ENCODE data around the gene RASAL2. TPM values are rescaled to one million over a fixed set of nuclear protein-coding genes. Genes with fewer than 3 reads are reported as not detected.

RASAL2 gene
- total and polyA plus RNA-seq, 2 donors (not counting 1 experiment from before 2014, with no cell fraction given): 11.9 to 21.8 TPM

DNA sequence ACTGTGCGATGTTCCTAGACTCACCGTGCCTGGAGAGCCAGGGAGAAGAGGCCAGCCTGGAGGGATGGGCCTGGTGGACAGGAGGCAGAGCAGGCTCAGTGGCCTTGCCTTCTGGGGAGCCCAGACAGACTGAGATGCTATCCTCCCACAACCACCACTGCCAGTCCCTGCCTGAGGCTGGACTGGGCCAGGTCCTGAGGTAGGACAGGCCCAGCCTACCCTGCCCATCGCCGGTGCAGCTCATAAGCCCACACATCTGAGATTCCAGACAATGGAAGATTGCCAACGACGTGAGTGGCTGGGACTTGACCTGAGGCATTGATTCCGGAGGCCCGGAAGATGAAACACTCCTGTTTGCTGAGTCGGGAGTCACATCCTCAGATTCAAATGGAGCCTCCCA, 397.1 kb downstream of the RASAL2 start:
- Histone ChIP-seq H3K4me3 (replicated peaks in 1 of 4; ENCODE audit: control extremely low read depth in 1 of 4, insufficient read depth in 1 of 4, low read depth in 3 of 4, low read length in 4 of 4) (no peak overlapping the region), H3K36me3 (ENCODE audit: control insufficient read depth, insufficient read depth, low read length) (no peaks in the 10 kb centered on the region), H2AFZ (ENCODE audit: low read length) (no peak overlapping the region), H3K27ac (ENCODE audit: insufficient read depth, low read length) (no peak overlapping the region), H3K9me3 (ENCODE audit: control insufficient read depth, insufficient read depth, low read depth, low read length) (no peaks in the 10 kb centered on the region), H4K20me1 (ENCODE audit: control insufficient read depth, extremely low read depth, insufficient read depth, low read length) (no peaks in the 10 kb centered on the region), H3K4me2 (ENCODE audit: extremely low read depth, insufficient read depth, low read length) (no peak overlapping the region), H3K9ac (ENCODE audit: insufficient read depth, low read length) (no peak overlapping the region), H3K79me2 (ENCODE audit: control insufficient read depth, insufficient read depth, low read length) (no peaks in the 10 kb centered on the region), H3K27me3 (ENCODE audit: control insufficient read depth, insufficient read depth, low read length) (no peaks in the 10 kb centered on the region), H3K4me1 (ENCODE audit: control insufficient read depth, extremely low read depth, insufficient read depth, low read length) (peaks cover 4% of the 10 kb centered on the region)
- no peak for TF ChIP-seq EZH2 (IDR thresholded peaks at IDR 0.05; ENCODE audit: low read length, missing control alignments)
- TF ChIP-seq, protein P1, sequence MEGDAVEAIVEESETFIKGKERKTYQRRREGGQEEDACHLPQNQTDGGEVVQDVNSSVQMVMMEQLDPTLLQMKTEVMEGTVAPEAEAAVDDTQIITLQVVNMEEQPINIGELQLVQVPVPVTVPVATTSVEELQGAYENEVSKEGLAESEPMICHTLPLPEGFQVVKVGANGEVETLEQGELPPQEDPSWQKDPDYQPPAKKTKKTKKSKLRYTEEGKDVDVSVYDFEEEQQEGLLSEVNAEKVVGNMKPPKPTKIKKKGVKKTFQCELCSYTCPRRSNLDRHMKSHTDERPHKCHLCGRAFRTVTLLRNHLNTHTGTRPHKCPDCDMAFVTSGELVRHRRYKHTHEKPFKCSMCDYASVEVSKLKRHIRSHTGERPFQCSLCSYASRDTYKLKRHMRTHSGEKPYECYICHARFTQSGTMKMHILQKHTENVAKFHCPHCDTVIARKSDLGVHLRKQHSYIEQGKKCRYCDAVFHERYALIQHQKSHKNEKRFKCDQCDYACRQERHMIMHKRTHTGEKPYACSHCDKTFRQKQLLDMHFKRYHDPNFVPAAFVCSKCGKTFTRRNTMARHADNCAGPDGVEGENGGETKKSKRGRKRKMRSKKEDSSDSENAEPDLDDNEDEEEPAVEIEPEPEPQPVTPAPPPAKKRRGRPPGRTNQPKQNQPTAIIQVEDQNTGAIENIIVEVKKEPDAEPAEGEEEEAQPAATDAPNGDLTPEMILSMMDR (conservative IDR thresholded peaks at IDR 0.05 in 1 of 2, IDR thresholded peaks at IDR 0.05 in 1 of 2; ENCODE audit: low read depth in 1 of 2, low read length in 2 of 2): no peak
- no peak for DNase-seq (ENCODE audit: low read depth in 2 of 2)

DNA sequence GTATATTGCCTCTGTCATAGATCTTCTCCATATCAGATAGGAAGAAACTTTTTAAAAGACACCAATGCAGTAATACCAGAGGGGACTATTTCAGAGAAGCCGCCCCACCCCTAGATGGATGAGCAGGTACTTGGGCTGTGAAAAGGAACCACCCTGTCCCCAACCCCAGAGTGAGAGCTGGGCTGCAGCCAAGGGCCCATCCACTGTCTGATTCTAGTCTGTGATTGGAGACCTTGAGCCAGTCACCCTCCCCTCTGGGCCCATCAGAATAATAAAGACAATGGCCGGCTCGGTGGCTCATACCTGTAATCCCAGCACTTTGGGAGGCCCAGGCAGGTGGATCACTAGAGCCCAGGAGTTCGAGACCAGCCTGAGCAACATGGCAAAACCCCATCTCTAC, 397.8 kb downstream of the RASAL2 start:
- H4K20me1 ChIP-seq (ENCODE audit: control insufficient read depth, extremely low read depth, insufficient read depth, low read length): no peaks in the 10 kb centered on the region
- no peaks in the 10 kb centered on the region for H3K4me1 ChIP-seq (ENCODE audit: control insufficient read depth, extremely low read depth, insufficient read depth, low read length)
- H3K27me3 ChIP-seq (ENCODE audit: control insufficient read depth, insufficient read depth, low read length): no peaks in the 10 kb centered on the region
- no peaks in the 10 kb centered on the region for H3K79me2 ChIP-seq (ENCODE audit: control insufficient read depth, insufficient read depth, low read length)
- no peak overlapping the region for H3K4me2 ChIP-seq (ENCODE audit: extremely low read depth, insufficient read depth, low read length)
- no peak overlapping the region for H3K9ac ChIP-seq (ENCODE audit: insufficient read depth, low read length)
- no peak overlapping the region for H3K4me3 ChIP-seq (replicated peaks in 1 of 4; ENCODE audit: control extremely low read depth in 1 of 4, insufficient read depth in 1 of 4, low read depth in 3 of 4, low read length in 4 of 4)
- no peak for DNase-seq (ENCODE audit: low read depth in 2 of 2)
- no peak overlapping the region for H2AFZ ChIP-seq (ENCODE audit: low read length)
- H3K27ac ChIP-seq (ENCODE audit: insufficient read depth, low read length): no peak overlapping the region
- no peaks in the 10 kb centered on the region for H3K9me3 ChIP-seq (ENCODE audit: control insufficient read depth, insufficient read depth, low read depth, low read length)
- TF ChIP-seq, protein P1 (conservative IDR thresholded peaks at IDR 0.05 in 1 of 2, IDR thresholded peaks at IDR 0.05 in 1 of 2; ENCODE audit: low read depth in 1 of 2, low read length in 2 of 2): no peak
- TF ChIP-seq EZH2 (IDR thresholded peaks at IDR 0.05; ENCODE audit: low read length, missing control alignments): no peak
- no peaks in the 10 kb centered on the region for H3K36me3 ChIP-seq (ENCODE audit: control insufficient read depth, insufficient read depth, low read length)

DNA sequence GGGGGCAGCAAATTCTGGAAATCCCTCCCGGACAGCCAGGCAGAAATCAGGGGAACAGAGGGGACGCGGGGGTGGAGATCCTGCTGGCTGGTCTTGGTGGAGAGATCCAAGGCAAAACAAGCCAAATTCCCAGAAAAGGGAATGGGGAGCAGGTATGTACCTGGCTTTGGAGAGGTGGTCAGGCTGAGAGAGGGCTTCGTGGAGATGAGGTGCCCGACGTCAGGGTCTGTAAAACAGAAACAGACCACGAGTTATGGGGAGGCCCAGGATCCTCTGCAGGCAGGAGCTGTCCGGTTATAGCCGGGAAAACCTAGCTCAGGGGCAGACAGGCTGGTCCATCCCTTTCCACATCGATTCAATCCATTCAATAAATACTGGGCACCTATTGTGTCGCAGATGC, 398.4 kb downstream of the RASAL2 start:
- no peaks in the 10 kb centered on the region for H3K4me1 ChIP-seq (ENCODE audit: control insufficient read depth, extremely low read depth, insufficient read depth, low read length)
- H3K9ac ChIP-seq (ENCODE audit: insufficient read depth, low read length): no peak overlapping the region
- H3K9me3 ChIP-seq (ENCODE audit: control insufficient read depth, insufficient read depth, low read depth, low read length): no peaks in the 10 kb centered on the region
- no peaks in the 10 kb centered on the region for H3K36me3 ChIP-seq (ENCODE audit: control insufficient read depth, insufficient read depth, low read length)
- H2AFZ ChIP-seq (ENCODE audit: low read length): no peak overlapping the region
- no peak overlapping the region for H3K4me3 ChIP-seq (replicated peaks in 1 of 4; ENCODE audit: control extremely low read depth in 1 of 4, insufficient read depth in 1 of 4, low read depth in 3 of 4, low read length in 4 of 4)
- DNase-seq (ENCODE audit: low read depth in 2 of 2): no peak
- H3K79me2 ChIP-seq (ENCODE audit: control insufficient read depth, insufficient read depth, low read length): no peaks in the 10 kb centered on the region
- H4K20me1 ChIP-seq (ENCODE audit: control insufficient read depth, extremely low read depth, insufficient read depth, low read length): no peaks in the 10 kb centered on the region
- no peak overlapping the region for H3K4me2 ChIP-seq (ENCODE audit: extremely low read depth, insufficient read depth, low read length)
- no peak overlapping the region for H3K27ac ChIP-seq (ENCODE audit: insufficient read depth, low read length)
- H3K27me3 ChIP-seq (ENCODE audit: control insufficient read depth, insufficient read depth, low read length): no peaks in the 10 kb centered on the region
- TF ChIP-seq, protein P1 (conservative IDR thresholded peaks at IDR 0.05 in 1 of 2, IDR thresholded peaks at IDR 0.05 in 1 of 2; ENCODE audit: low read depth in 1 of 2, low read length in 2 of 2): no peak
- no peak for TF ChIP-seq EZH2 (IDR thresholded peaks at IDR 0.05; ENCODE audit: low read length, missing control alignments)
